22Rv1 (cell line): ENCODE measurements around the gene TSEN2.

Experiments
- H3K27ac ChIP-seq: fragments of 450-650 bp; 2 replicates; pipeline ENCODE4 v1.5.1; 2017
- ZFX ChIP-seq: fragments of 450-650 bp; IDR thresholded peaks from 2 replicates; pipeline ENCODE4 v1.6.1; 2017; ENCODE audit warnings: antibody characterized with exemption, borderline replicate concordance
- TF ChIP-seq, protein P1 (sequence below): fragments of 450-650 bp; IDR thresholded peaks from 2 replicates; pipeline ENCODE4 v1.5.1; 2017; ENCODE audit warnings: mild to moderate bottlenecking

The TSEN2 gene

DNA sequence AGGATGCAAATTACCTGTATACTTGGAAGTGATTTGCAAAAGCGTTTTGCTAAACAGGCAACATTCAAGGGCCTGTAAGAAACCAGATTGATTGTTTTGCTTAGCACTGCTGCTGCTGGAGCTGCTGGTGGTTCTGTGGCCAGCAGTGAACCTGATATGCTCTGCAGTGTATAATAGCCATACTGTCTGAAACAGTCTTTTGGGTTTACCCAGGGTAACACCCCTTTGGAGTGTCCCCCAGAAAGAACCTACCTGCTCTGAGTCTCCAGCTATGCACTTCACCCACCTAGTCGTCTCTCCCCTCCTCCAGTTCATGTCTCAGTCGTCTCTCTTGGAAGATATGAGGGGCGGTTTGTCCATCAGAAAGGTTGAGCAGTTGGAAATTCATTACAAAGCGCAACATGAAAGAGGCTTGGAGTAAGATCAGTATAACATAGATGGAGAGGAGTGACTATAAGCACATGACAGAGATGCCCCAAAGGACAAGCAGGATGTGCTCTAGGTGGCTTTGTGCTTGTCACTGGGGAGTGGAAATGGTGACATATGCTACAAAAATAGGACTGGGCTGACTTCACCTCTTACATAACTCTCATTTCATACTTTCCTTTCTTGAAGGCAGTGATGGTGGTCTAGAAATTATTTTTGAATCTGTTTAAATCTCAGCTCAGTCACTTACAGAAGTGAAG lies 76.4 kb downstream of the TSEN2 start:
- TF ChIP-seq ZFX = no peak
- TF ChIP-seq, protein P1, sequence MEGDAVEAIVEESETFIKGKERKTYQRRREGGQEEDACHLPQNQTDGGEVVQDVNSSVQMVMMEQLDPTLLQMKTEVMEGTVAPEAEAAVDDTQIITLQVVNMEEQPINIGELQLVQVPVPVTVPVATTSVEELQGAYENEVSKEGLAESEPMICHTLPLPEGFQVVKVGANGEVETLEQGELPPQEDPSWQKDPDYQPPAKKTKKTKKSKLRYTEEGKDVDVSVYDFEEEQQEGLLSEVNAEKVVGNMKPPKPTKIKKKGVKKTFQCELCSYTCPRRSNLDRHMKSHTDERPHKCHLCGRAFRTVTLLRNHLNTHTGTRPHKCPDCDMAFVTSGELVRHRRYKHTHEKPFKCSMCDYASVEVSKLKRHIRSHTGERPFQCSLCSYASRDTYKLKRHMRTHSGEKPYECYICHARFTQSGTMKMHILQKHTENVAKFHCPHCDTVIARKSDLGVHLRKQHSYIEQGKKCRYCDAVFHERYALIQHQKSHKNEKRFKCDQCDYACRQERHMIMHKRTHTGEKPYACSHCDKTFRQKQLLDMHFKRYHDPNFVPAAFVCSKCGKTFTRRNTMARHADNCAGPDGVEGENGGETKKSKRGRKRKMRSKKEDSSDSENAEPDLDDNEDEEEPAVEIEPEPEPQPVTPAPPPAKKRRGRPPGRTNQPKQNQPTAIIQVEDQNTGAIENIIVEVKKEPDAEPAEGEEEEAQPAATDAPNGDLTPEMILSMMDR = no peak
- H3K27ac ChIP-seq = no peak overlapping the region

DNA sequence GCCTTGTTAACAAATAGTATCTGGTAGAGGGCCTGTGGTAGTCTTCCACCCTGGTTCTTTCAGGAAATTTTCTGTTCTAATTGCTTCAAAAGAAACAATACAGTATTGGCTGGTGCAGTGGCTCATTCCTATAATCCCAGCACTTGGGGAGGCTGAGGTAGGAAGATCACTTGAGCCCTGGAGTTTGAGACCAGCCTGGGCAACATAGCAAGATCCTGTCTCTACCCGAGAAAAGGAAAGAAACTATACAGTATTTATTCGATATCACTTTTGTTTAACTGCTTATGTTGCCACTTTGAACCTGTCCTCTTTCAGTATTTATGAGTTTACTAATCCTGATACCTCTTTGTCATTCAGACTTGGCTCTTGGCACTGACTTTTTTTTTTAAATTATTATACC lies 77.1 kb downstream of the TSEN2 start:
- TF ChIP-seq ZFX = no peak
- TF ChIP-seq, protein P1 = no peak
- no peak overlapping the region for H3K27ac ChIP-seq

DNA sequence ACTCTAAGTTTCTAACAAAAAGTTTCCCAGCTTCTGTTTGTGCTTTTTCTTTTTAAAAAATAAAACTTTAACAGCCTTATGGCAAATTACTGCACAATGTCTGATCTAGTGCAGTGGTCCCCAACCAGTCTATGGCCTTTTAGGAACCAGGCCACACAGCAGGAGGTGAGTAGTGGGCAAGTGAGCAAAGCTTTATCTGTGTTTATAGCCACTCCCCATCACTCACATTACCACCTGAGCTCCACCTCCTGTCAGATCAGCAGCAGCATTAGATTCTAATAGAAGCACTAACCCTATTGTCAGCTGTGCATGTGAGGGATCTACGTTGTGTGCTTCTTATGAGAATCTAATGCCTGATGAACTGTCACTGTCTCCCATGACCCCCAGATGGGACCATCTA lies 78.2 kb downstream of the TSEN2 start:
- TF ChIP-seq, protein P1 = no peak
- H3K27ac ChIP-seq = no peak overlapping the region

DNA sequence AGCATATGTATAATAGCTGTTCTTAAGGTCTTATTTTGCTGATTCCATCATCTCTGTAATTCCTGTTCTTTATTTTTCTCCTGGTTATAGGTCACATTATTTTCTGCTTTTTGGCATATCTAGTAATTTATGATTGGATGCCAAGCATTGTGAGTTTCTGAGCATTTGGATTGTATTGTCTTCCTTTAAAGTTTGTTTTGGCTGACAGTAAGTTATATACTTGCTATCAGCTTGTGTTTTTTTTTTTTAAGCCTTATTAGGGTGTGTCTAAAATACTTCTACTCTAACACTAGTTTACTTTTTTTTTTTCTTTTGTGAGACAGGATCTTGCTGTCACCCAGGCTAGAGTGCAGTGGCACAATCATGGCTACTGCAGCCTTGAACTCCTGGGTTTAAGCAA lies 82.7 kb downstream of the TSEN2 start:
- no peak overlapping the region for H3K27ac ChIP-seq
- no peak for TF ChIP-seq ZFX
- TF ChIP-seq, protein P1 = no peak

GRCh38 chr3:12568747-12569146 lies 84.5 kb downstream of the TSEN2 start:
- TF ChIP-seq, protein P1 = no peak
- no peak for TF ChIP-seq ZFX
- H3K27ac ChIP-seq = no peak overlapping the region

- TF ChIP-seq, protein P1 = no peak
- no peak for TF ChIP-seq ZFX
- H3K27ac ChIP-seq = no peak overlapping the region
These were observed 85.6 kb downstream of the TSEN2 start for GRCh38 chr3:12569836-12570235.

- TF ChIP-seq, protein P1 = no peak
- TF ChIP-seq ZFX = no peak
- no peak overlapping the region for H3K27ac ChIP-seq
These were observed 87.7 kb downstream of the TSEN2 start for GRCh38 chr3:12571986-12572385.
